Measurements from ENCODE around the gene DHRS1. TPM values are rescaled to one million over a fixed set of nuclear protein-coding genes. Genes with fewer than 3 reads are reported as not detected.

Gene DHRS1
- total RNA-seq, 1 experiment from 2014 or later: 34.7 TPM

DNA sequence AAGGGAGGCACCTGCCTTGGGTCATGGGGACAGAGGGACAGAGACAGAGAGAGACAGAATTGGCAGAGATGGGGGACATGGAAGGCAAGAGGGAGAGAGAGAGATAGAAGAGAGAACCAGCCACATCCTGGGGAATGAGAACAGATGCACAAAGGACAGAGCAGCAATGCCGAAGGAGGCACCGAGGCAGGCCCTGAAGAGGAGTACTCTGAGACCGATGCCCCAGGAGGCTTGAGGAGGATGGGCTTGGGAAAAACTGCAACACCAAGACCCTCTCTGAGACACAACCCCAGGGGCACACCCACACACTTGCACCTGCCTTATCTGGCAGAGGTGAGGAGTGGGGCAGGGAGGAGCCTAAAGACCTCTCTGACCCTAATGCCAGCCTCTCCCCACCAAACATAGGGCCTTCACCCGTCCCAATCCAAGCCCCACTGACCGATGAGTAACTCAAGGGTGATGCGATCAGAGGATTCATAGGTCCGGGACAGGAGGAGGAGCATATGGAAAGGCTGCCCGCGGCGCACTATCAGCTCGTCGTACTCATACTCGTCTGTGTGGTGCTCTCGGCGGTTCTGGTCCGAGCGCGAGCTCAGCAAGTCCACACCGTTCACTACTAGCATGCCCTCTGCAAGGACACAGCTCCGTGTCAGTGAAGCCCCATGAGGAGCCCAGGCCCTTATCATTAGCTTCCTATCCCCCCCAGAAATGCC is 38.2 kb downstream of the DHRS1 start:
- intact Hi-C loops (cut with micrococcal nuclease): no loop called here
- Histone ChIP-seq H2AFZ (ENCODE audit: low read depth, low read length, poor library complexity, severe bottlenecking) (no peak overlapping the region), H3K9me3 (ENCODE audit: control insufficient read depth in 1 of 2, insufficient read depth in 1 of 2, low read depth in 1 of 2, low read length in 2 of 2) (no peaks in the 10 kb centered on the region), H3K4me2 (ENCODE audit: low read length) (no peak overlapping the region), H3K9me2 (ENCODE audit: insufficient read depth) (no peaks in the 10 kb centered on the region), H4K20me1 (ENCODE audit: insufficient read depth) (no peaks in the 10 kb centered on the region), H3K27me3 (ENCODE audit: insufficient read depth, low read length) (no peaks in the 10 kb centered on the region), H3K4me3 (replicated peaks in 1 of 2; ENCODE audit: low read depth in 1 of 2, low read length in 2 of 2) (no peak overlapping the region), H3K27ac (ENCODE audit: low read depth, low read length) (no peak overlapping the region), H3K79me2 (ENCODE audit: insufficient read depth, low read length) (no peaks in the 10 kb centered on the region), H3K4me1 (ENCODE audit: control insufficient read depth in 1 of 2, insufficient read depth in 2 of 2, low read length in 2 of 2) (peaks cover 10 to 14% of the 10 kb centered on the region in 2 experiments), H3K9ac (ENCODE audit: low read length) (no peak overlapping the region), H3K36me3 (ENCODE audit: control insufficient read depth in 1 of 2, insufficient read depth in 2 of 2, low read length in 2 of 2) (no peaks in the 10 kb centered on the region)
- POLR2A ChIA-PET: interaction anchor here (2.2 kb wide), 1 partner anchor 10 kb away, joined by 8 read pairs; the partner anchor contains the start of gene RABGGTA
- RAD21 ChIA-PET (ENCODE audit: low non-redundant PET in 1 of 2, low total read pairs in 2 of 2, uncharacterized antibody in 2 of 2, unreplicated experiment in 2 of 2): no interaction called here
- no TSS peak for BruUV-seq (replicated peaks)
- TF ChIP-seq, protein P1, sequence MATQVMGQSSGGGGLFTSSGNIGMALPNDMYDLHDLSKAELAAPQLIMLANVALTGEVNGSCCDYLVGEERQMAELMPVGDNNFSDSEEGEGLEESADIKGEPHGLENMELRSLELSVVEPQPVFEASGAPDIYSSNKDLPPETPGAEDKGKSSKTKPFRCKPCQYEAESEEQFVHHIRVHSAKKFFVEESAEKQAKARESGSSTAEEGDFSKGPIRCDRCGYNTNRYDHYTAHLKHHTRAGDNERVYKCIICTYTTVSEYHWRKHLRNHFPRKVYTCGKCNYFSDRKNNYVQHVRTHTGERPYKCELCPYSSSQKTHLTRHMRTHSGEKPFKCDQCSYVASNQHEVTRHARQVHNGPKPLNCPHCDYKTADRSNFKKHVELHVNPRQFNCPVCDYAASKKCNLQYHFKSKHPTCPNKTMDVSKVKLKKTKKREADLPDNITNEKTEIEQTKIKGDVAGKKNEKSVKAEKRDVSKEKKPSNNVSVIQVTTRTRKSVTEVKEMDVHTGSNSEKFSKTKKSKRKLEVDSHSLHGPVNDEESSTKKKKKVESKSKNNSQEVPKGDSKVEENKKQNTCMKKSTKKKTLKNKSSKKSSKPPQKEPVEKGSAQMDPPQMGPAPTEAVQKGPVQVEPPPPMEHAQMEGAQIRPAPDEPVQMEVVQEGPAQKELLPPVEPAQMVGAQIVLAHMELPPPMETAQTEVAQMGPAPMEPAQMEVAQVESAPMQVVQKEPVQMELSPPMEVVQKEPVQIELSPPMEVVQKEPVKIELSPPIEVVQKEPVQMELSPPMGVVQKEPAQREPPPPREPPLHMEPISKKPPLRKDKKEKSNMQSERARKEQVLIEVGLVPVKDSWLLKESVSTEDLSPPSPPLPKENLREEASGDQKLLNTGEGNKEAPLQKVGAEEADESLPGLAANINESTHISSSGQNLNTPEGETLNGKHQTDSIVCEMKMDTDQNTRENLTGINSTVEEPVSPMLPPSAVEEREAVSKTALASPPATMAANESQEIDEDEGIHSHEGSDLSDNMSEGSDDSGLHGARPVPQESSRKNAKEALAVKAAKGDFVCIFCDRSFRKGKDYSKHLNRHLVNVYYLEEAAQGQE (IDR thresholded peaks at IDR 0.05; ENCODE audit: low read depth): no peak
- TF ChIP-seq CEBPB (IDR thresholded peaks at IDR 0.05; ENCODE audit: low read depth): no peak
- TF ChIP-seq SP1 (IDR thresholded peaks at IDR 0.05; ENCODE audit: low read depth): no peak
- no peak for TF ChIP-seq ELF1 (IDR thresholded peaks at IDR 0.05; ENCODE audit: borderline replicate concordance, low read depth)
- TF ChIP-seq ZFX (IDR thresholded peaks at IDR 0.05): no peak
- DNase-seq (ENCODE audit: low read depth, low spot score) (no peak), ATAC-seq (no peak)
- CTCF ChIA-PET: no interaction called here

DNA sequence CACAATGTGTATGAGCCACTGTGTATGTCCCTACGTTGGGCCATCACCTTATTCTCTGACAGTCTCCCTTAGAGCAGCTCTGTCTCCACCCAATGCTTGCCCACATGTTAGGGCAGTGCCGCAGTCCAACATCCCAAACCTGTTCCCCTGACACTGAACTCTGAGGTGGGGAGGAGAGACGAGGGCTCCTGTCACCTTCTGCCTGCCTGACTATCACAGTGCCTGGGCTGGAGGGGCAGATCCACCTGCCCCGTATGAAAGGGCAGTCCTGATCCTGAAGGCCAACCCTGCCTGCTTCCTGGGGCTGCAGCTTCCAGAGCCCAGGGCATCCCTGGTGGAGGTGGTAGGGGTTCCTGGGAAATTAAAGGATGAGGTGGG is 38.8 kb downstream of the DHRS1 start:
- H3K9me3 ChIP-seq (ENCODE audit: control insufficient read depth in 1 of 2, insufficient read depth in 1 of 2, low read depth in 1 of 2, low read length in 2 of 2): no peaks in the 10 kb centered on the region
- no peaks in the 10 kb centered on the region for H3K27me3 ChIP-seq (ENCODE audit: insufficient read depth, low read length)
- intact Hi-C loops (cut with micrococcal nuclease): no loop called here
- ChIA-PET RAD21 (ENCODE audit: low non-redundant PET in 1 of 2, low total read pairs in 2 of 2, uncharacterized antibody in 2 of 2, unreplicated experiment in 2 of 2) (no interaction called here), CTCF (no interaction called here), POLR2A (no interaction called here)
- H2AFZ ChIP-seq (ENCODE audit: low read depth, low read length, poor library complexity, severe bottlenecking): no peak overlapping the region
- H3K27ac ChIP-seq (ENCODE audit: low read depth, low read length): no peak overlapping the region
- no peak overlapping the region for H3K4me2 ChIP-seq (ENCODE audit: low read length)
- TF ChIP-seq, protein P2, sequence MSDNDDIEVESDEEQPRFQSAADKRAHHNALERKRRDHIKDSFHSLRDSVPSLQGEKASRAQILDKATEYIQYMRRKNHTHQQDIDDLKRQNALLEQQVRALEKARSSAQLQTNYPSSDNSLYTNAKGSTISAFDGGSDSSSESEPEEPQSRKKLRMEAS (IDR thresholded peaks at IDR 0.05): no peak
- no peak for TF ChIP-seq SP1 (IDR thresholded peaks at IDR 0.05; ENCODE audit: low read depth)
- TF ChIP-seq, protein P3, sequence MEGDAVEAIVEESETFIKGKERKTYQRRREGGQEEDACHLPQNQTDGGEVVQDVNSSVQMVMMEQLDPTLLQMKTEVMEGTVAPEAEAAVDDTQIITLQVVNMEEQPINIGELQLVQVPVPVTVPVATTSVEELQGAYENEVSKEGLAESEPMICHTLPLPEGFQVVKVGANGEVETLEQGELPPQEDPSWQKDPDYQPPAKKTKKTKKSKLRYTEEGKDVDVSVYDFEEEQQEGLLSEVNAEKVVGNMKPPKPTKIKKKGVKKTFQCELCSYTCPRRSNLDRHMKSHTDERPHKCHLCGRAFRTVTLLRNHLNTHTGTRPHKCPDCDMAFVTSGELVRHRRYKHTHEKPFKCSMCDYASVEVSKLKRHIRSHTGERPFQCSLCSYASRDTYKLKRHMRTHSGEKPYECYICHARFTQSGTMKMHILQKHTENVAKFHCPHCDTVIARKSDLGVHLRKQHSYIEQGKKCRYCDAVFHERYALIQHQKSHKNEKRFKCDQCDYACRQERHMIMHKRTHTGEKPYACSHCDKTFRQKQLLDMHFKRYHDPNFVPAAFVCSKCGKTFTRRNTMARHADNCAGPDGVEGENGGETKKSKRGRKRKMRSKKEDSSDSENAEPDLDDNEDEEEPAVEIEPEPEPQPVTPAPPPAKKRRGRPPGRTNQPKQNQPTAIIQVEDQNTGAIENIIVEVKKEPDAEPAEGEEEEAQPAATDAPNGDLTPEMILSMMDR (IDR thresholded peaks at IDR 0.05 in 2 of 3, conservative IDR thresholded peaks at IDR 0.05 in 1 of 3; ENCODE audit: borderline replicate concordance in 1 of 3, insufficient read depth in 1 of 3, low read depth in 2 of 3, low read length in 2 of 3): no peak
- H3K4me3 ChIP-seq (replicated peaks in 1 of 2; ENCODE audit: low read depth in 1 of 2, low read length in 2 of 2): no peak overlapping the region
- no peaks in the 10 kb centered on the region for H3K36me3 ChIP-seq (ENCODE audit: control insufficient read depth in 1 of 2, insufficient read depth in 2 of 2, low read length in 2 of 2)
- H3K9ac ChIP-seq (ENCODE audit: low read length): no peak overlapping the region
- no peaks in the 10 kb centered on the region for H3K9me2 ChIP-seq (ENCODE audit: insufficient read depth)
- no peaks in the 10 kb centered on the region for H3K79me2 ChIP-seq (ENCODE audit: insufficient read depth, low read length)
- peaks cover 10 to 14% of the 10 kb centered on the region in 2 experiments for H3K4me1 ChIP-seq (ENCODE audit: control insufficient read depth in 1 of 2, insufficient read depth in 2 of 2, low read length in 2 of 2)
- no peak for DNase-seq (ENCODE audit: low read depth, low spot score)
- BruUV-seq (replicated peaks): no TSS peak
- ATAC-seq: no peak
- H4K20me1 ChIP-seq (ENCODE audit: insufficient read depth): no peaks in the 10 kb centered on the region

All from HCT116 (cell line).